T-helper 2 cell (primary cell): ENCODE measurements around the gene CERS4.
"Not testable (repeated sequence)": the region's sequence is repeated elsewhere in the genome, so short reads cannot be mapped to it uniquely, and the experiment has no call there.

Experiments
- DNase-seq, 5 experiments: peaks; one replicate each; pipeline versions ENCODE4 v3.0.0 to v3.0.0-alpha.2; 2012 to 2022

The CERS4 gene

GRCh38 chr19:8244442-8244841 lies 35.3 kb downstream of the CERS4 start:
- no peak for DNase-seq

DNA sequence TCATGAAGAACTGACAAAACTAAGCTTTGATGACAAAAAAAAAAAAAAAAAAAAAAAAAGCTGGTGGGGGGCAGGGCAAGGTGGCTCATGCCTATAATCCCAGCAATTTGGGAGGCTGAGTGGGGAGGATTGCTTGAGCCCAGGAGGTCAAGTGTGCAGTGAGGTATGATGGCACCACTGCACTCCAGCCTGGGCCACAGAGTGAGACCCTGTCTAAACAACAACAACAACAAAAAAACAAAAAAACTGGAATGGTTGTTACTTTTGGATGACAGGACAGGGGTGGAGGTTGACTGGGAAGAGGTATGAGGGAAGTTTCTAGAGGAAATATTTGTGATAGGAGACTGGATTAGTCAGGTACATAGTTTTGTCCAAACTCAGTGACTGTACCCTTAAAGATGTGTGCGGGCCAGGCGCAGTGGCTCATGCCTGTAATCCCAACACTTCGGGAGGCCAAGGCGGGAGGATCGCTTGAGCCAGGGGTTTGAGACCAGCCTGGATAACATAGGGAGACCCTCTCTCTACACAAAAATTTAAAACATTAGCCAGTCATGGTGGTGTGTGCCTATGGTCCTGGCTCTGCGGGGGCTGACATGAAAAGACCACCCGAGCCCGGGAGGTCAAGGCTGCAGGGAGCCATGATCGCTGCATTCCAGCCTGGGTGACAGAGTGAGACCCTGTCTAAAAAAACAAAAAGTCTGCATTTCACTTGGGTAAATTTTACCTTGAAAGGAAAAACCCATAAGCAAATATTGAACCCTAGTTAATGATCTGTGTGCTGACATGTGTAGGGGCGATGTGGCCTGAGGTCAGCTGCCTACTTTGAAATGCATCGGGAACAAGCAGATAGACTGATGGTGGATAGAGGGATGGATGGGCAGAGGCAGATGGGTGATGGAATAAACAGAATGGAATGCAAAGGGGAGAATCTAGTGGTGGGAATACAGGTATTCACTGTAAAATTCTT lies 37.0 kb downstream of the CERS4 start:
- no peak for DNase-seq

- DNase-seq, result not testable (repeated sequence)
Observed at GRCh38 chr19:8247129-8247890, 38.1 kb downstream of the CERS4 start.

DNA sequence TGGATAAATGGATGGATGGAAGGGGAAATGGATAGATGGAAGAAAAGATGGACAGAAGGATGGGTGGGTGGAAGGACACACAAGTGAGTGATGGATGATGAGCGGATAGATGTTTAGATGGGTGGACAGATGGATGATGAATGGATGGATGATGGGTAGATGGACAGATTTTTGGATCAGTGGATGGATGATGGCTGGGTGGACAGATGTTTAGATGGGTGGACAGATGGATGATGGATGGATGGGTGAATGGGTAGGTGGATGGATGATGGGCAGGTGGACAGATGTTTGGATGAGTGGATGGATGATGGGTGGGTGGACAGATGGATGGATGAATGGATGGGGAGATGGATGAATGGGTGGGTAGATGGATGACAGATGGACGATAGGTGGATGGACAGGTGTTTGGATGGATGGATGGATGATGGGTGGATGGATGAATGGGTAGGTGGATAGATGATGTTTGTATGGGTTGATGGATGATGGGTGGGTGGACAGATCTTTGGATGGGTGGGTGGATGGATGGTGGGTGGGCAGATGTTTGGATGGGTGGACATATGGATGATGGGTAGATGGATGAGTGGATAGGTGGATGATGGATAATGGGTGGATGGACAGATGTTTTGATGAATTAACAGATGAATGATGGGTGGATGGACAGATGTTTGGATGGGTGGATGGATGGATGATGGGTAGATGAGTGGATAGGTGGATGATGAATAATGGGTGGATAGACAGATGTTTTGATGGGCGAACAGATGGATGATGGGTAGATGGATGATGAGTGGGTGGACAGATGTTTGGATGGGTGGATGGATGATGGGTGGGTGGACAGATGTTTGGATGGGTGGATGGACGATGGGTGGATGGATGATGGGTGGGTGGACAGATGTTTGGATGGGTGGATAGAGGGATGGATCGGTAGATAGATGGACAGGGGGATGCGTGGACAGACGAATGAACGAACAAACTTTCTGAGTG lies 39.5 kb downstream of the CERS4 start:
- DNase-seq, result no peak

DNA sequence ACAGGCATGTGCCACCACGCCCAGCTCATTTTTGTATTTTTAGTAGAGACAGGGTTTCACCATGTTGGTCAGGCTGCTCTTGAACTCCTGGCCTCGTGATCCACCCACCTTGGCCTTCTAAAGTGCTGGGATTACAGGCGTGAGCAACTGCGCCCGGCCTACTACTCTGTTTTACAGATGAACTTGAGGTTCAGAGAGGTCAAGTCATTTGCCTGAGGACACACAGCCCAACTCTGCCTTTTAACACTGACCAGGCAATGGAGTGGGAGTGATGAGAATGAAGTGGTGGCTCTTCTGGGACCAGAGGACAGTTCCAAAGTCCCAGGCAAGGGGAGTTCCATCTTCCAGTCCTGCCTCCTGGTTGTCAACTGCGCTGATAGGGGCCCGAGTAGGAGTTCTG lies 41.4 kb downstream of the CERS4 start:
- no peak for DNase-seq

DNA sequence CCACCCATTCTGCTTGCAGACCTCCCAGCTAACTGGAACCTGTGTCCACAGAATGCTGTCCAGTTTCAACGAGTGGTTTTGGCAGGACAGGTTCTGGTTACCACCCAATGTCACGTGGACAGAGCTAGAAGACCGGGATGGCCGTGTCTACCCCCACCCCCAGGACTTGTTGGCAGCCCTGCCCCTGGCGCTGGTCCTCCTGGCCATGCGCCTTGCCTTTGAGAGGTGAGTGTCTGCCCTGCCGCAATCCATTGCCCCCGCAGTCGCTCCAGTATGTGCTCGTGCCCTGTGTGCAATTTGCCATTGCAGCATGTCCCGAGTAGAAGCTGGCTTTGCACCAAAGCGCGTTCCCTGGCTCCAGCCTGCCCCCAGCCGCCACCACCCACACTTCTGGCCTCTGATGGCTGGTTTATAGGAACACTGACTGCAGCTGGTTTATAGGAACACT lies 41.9 kb downstream of the CERS4 start:
- no peak for DNase-seq

GRCh38 chr19:8252922-8253589 lies 43.9 kb downstream of the CERS4 start:
- peak; percentile 52 to 77 (median 74) for DNase-seq

GRCh38 chr19:8253678-8254077 lies 44.5 kb downstream of the CERS4 start:
- DNase-seq, result no peak

GRCh38 chr19:8254286-8255001 lies 45.3 kb downstream of the CERS4 start:
- no peak for DNase-seq

GRCh38 chr19:8255426-8256125 lies 46.4 kb downstream of the CERS4 start:
- no peak for DNase-seq

GRCh38 chr19:8256276-8257051 lies 47.3 kb downstream of the CERS4 start:
- no peak for DNase-seq

- no peak for DNase-seq
Observed at GRCh38 chr19:8257052-8257443, 47.9 kb downstream of the CERS4 start.

- no peak for DNase-seq
Observed at GRCh38 chr19:8259142-8259921, 50.2 kb downstream of the CERS4 start.

GRCh38 chr19:8259922-8260247 lies 50.7 kb downstream of the CERS4 start:
- DNase-seq, result no peak

GRCh38 chr19:8261347-8261746 lies 52.2 kb downstream of the CERS4 start:
- no peak for DNase-seq

DNA sequence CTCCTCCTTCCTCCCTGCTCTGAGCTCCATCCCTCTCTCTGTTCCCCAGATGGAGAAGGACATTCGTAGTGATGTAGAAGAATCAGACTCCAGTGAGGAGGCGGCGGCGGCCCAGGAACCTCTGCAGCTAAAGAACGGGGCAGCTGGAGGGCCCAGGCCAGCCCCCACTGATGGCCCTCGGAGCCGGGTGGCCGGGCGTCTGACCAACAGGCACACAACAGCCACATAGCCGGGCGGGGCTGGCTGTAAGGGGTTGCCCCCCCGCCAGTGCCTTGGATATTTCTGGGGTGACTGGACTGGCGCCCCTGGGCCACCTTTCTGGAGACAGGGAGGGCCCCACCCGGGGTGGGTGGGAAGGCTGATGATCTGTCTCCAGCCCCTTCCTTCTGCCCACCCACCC lies 52.7 kb downstream of the CERS4 start:
- DNase-seq, result no peak

GRCh38 chr19:8262431-8262830 lies 53.3 kb downstream of the CERS4 start:
- no peak for DNase-seq

DNA sequence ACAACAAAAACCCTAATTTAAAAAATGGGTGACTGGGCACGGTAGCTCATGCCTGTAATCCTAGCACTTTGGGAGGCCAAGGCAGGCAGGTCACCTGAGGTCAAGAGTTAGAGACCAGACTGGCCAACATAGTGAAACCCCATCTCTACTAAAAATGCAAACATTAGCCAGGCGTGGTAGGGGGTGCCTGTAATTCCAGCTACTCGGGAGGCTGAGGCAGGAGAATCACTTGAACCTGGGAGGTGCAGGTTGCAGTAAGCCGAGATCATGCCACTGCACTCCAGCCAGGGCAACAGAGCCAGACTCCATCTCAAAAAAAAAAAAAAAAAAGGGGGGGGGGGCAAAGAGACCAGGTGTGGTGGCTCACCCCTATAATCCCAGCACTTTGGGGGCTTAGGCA lies 55.1 kb downstream of the CERS4 start:
- DNase-seq, result not testable (repeated sequence)

DNA sequence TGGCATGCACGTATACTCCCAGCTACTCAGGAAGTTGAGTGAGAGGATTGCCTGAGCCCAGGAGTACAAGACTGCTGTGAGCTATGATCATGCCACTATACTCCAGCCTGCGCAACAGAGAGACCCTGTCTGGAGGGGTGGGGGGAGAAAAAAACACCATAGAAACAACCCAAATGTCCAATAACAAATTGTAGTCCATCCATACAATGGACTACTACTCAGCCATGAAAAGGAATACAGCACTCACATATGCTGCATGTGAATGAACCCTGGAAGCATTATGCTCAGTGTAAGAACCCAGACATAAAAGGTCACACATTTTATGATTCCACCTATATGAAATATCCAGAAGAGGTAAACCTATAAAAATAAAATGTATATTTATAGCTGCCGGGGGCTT lies 56.7 kb downstream of the CERS4 start:
- no peak for DNase-seq
